K562 (cell line): Measurements from ENCODE around the gene DNAJC11. TPM values are rescaled to one million over a fixed set of nuclear protein-coding genes. Genes with fewer than 3 reads are reported as not detected.
A peak's percentile ranks its signal among the peaks of the same experiment; 100 is the strongest.

Source experiments
- BCLAF1 ChIP-seq, 2 experiments: fragments of 450-650 bp in 1 of 2; IDR thresholded peaks; 2 replicates each; pipeline ENCODE4 v1.6.1; 2011 to 2017; ENCODE audit warnings: low read depth in 2 of 2, antibody characterized with exemption in 1 of 2, borderline replicate concordance in 1 of 2, low read length in 1 of 2, mild to moderate bottlenecking in 1 of 2, mixed read lengths in 1 of 2; ENCODE audit not compliant: control insufficient read depth in 1 of 2
- BRD9 ChIP-seq: fragments of 450-650 bp; IDR thresholded peaks from 2 replicates; pipeline ENCODE4 v1.6.1; 2018; ENCODE audit warnings: low read depth; ENCODE audit not compliant: partially characterized antibody
- HNRNPK ChIP-seq: fragments of 200-400 bp; formaldehyde crosslinking; IDR thresholded peaks from one replicate; pipeline ENCODE4 v1.6.1; 2018; ENCODE audit warnings: mild to moderate bottlenecking, low read depth, low read length; ENCODE audit not compliant: poor library complexity, severe bottlenecking
- MTA1 ChIP-seq: fragments of 450-650 bp; IDR thresholded peaks from 2 replicates; pipeline ENCODE4 v1.6.1; 2017; ENCODE audit warnings: borderline replicate concordance
- NCOA6 ChIP-seq: fragments of 450-650 bp; IDR thresholded peaks from 2 replicates; pipeline ENCODE4 v1.6.1; 2017; ENCODE audit warnings: mild to moderate bottlenecking
- NONO ChIP-seq, 2 experiments: fragments of 200-400 bp in 1 of 2; fragments of 450-650 bp in 1 of 2; formaldehyde crosslinking in 1 of 2; IDR thresholded peaks; 2 replicates each; pipeline ENCODE4 v1.6.1; 2017; ENCODE audit warnings: low read depth in 2 of 2, mild to moderate bottlenecking in 2 of 2, moderate library complexity in 2 of 2, low read length in 1 of 2
- NR0B1 ChIP-seq: fragments of 450-650 bp; IDR thresholded peaks from one replicate; pipeline ENCODE4 v1.6.1; 2018; ENCODE audit warnings: mild to moderate bottlenecking, moderate library complexity; ENCODE audit not compliant: partially characterized antibody
- PATZ1 ChIP-seq: fragments of 250-450 bp; sonication (Bioruptor Pico); IDR thresholded peaks from 2 replicates; pipeline ENCODE4 v1.5.0; 2020; ENCODE audit warnings: mild to moderate bottlenecking, borderline replicate concordance
- POLR2AphosphoS5 ChIP-seq: IDR thresholded peaks from 2 replicates; pipeline ENCODE4 v1.6.1; 2011; ENCODE audit warnings: mild to moderate bottlenecking, low read depth, low read length, moderate library complexity; ENCODE audit not compliant: control insufficient read depth, insufficient read depth
- SMAD2 ChIP-seq: fragments of 150-350 bp; IDR thresholded peaks from 2 replicates; pipeline ENCODE4 v1.6.1; 2014; ENCODE audit warnings: low read depth, mild to moderate bottlenecking, low read length
- SNAPC5 ChIP-seq: fragments of 250-450 bp; sonication (Bioruptor Pico); IDR thresholded peaks from 2 replicates; pipeline ENCODE4 v1.8.0; 2021; ENCODE audit warnings: moderate library complexity, mild to moderate bottlenecking, inconsistent platforms
- TARDBP ChIP-seq: fragments of 450-650 bp; IDR thresholded peaks from 2 replicates; pipeline ENCODE4 v1.6.1; 2016
- U2AF1 ChIP-seq: fragments of 200-400 bp; formaldehyde crosslinking; optimal IDR thresholded peaks from 2 replicates; pipeline ENCODE3; 2017; ENCODE audit warnings: mild to moderate bottlenecking, low read depth, low read length, moderate library complexity
- ZFP91 ChIP-seq: sonication (generic); formaldehyde crosslinking; IDR thresholded peaks from 2 replicates; pipeline ENCODE4 v1.8.0; 2022; ENCODE audit warnings: mild to moderate bottlenecking, missing genetic modification reagents
- ZNF655 ChIP-seq: fragments of 250-450 bp; sonication (Bioruptor Pico); IDR thresholded peaks from 2 replicates; pipeline ENCODE4 v1.5.0; 2021
- ZNF696 ChIP-seq: fragments of 250-450 bp; sonication (Bioruptor Pico); conservative IDR thresholded peaks from 2 replicates; pipeline ENCODE4 v1.4.0; 2020; ENCODE audit warnings: mild to moderate bottlenecking, moderate library complexity
- polyA plus RNA-seq, 8 experiments: library from polyadenylated mRNA; depleted of rRNA in 4 of 8; stranded (reverse) in 5 of 8; unstranded in 3 of 8; fragments of >200 nt; fragmentation: Nextera tagmentation in 2 of 8; fragmentation: Illumina TruSeq in 1 of 8; extraction: Ambion mirVana in 2 of 8; extraction: Trizol in 1 of 8; gene quantifications; 2 replicates each; pipeline versions ENCODE4 v1.2.1 to v1.2.3, GENCODE V29; 2011 to 2014; ENCODE audit warnings: inconsistent platforms in 1 of 8, missing spikeins in 1 of 8
- total RNA-seq, 7 experiments: library from RNA; depleted of rRNA in 6 of 7; stranded (reverse); fragments of >200 nt in 6 of 7; fragmentation: Illumina TruSeq in 2 of 7; extraction: Trizol in 2 of 7; gene quantifications; 2 replicates each; pipeline versions ENCODE4 v1.2.1 to v1.2.3, GENCODE V29; 2011 to 2021; ENCODE audit warnings: low replicate concordance in 1 of 7

Gene DNAJC11
- total and polyA plus RNA-seq, 9 of the 15 experiments (the other 6 are each of a cell fraction or from before 2014, with no cell fraction given), result 14.1 to 123 (median 76.6) TPM

GRCh38 chr1:6701437-6702153 is at the start of gene DNAJC11 (continued):
- TF ChIP-seq PATZ1 (CRISPR knock-in tag) (no peak), NONO (IDR thresholded peaks at IDR 0.05; ENCODE audit: low read depth in 2 of 2, low read length in 1 of 2) (peak; percentile 25 to 96; a peak in 2 of 4 replicates), TARDBP (peak; percentile 94; the same call in 1 of the 2 replicates), MTA1 (no peak), SMAD2 (no peak), BCLAF1 (IDR thresholded peaks at IDR 0.05; ENCODE audit: borderline replicate concordance in 1 of 2, control insufficient read depth in 1 of 2, low read depth in 2 of 2, low read length in 1 of 2) (peak in 1 of 2 experiments; percentile 94; a peak in 2 of 4 replicates), ZNF696 (CRISPR knock-in tag) (no peak), SNAPC5 (CRISPR knock-in tag) (no peak), NR0B1 (no peak), NCOA6 (peak; percentile 93), BRD9 (no peak), ZFP91 (CRISPR knock-in tag) (no peak), U2AF1 (peak; percentile 56), POLR2AphosphoS5 (peak; percentile 89), HNRNPK (no peak), ZNF655 (CRISPR knock-in tag) (no peak)
